T-helper 2 cell (primary cell): ENCODE measurements around the gene VMO1.

ENCODE experiments used
- DNase-seq, 5 experiments: peaks; one replicate each; pipeline versions ENCODE4 v3.0.0 to v3.0.0-alpha.2; 2012 to 2022

Gene VMO1

GRCh38 chr17:4796552-4796920 lies 10.4 kb upstream of the VMO1 start:
- DNase-seq: peak in 1 of 5 experiments; percentile 36

- DNase-seq: no peak
Observed at GRCh38 chr17:4795168-4795567, 9.0 kb upstream of the VMO1 start.

GRCh38 chr17:4790705-4791088 lies 4.5 kb upstream of the VMO1 start:
- DNase-seq: no peak

GRCh38 chr17:4789951-4790704 lies 4.0 kb upstream of the VMO1 start:
- peak; percentile 56 to 88 (median 73) for DNase-seq

- no peak for DNase-seq
Observed at GRCh38 chr17:4789701-4789950, 3.5 kb upstream of the VMO1 start.

GRCh38 chr17:4788807-4789700 lies 2.9 kb upstream of the VMO1 start, which contains the start of gene GLTPD2:
Gene GLTPD2, plus strand, starts transcription at chr17:4788964. Its CDS starts 48 bp downstream, at chr17:4789012.
- DNase-seq: no peak

GRCh38 chr17:4788159-4788806 lies 2.1 kb upstream of the VMO1 start:
- no peak for DNase-seq

- no peak for DNase-seq
Observed at GRCh38 chr17:4786516-4786915, 352 bp upstream of the VMO1 start.

GRCh38 chr17:4785311-4786105 lies 656 bp downstream of the VMO1 start:
- peak in 2 of 5 experiments; percentile 12 to 20 for DNase-seq

GRCh38 chr17:4782652-4783051 lies 3.5 kb downstream of the VMO1 start:
- peak in 1 of 5 experiments; percentile 24 for DNase-seq

GRCh38 chr17:4780325-4780955 lies 5.7 kb downstream of the VMO1 start:
- no peak for DNase-seq

- DNase-seq: no peak
Observed at GRCh38 chr17:4777969-4778760, 8.0 kb downstream of the VMO1 start.

GRCh38 chr17:4772235-4772613 lies 13.9 kb downstream of the VMO1 start:
- no peak for DNase-seq

- DNase-seq: peak in 1 of 5 experiments; percentile 83
Observed at GRCh38 chr17:4771519-4772234, 14.5 kb downstream of the VMO1 start, which contains the start of gene TM4SF5. Gene TM4SF5, plus strand, starts transcription at chr17:4771886. Its CDS starts 37 bp downstream, at chr17:4771923.

- no peak for DNase-seq
Observed at GRCh38 chr17:4769628-4770027, 16.5 kb downstream of the VMO1 start.

GRCh38 chr17:4768298-4768697 lies 17.9 kb downstream of the VMO1 start:
- no peak for DNase-seq

- no peak for DNase-seq
Observed at GRCh38 chr17:4766723-4767122, 19.4 kb downstream of the VMO1 start.

- no peak for DNase-seq
Observed at GRCh38 chr17:4766201-4766600, 20.0 kb downstream of the VMO1 start.

- no peak for DNase-seq
Observed at GRCh38 chr17:4764595-4764994, 21.6 kb downstream of the VMO1 start.

GRCh38 chr17:4759776-4760236 lies 26.4 kb downstream of the VMO1 start:
- no peak for DNase-seq
